Ishikawa (cell line): Measurements from ENCODE around the gene MON2.

ENCODE experiments used
- CEBPB ChIP-seq: IDR thresholded peaks from 2 replicates; pipeline ENCODE4 v1.6.1; 2012
- CREB1 ChIP-seq: IDR thresholded peaks from 2 replicates; pipeline ENCODE4 v1.6.1; 2012; ENCODE audit warnings: low read depth
- EGR1 ChIP-seq: IDR thresholded peaks from 2 replicates; pipeline ENCODE4 v1.6.1; 2012
- EP300 ChIP-seq: IDR thresholded peaks from 2 replicates; pipeline ENCODE4 v1.6.1; 2012; ENCODE audit warnings: borderline replicate concordance
- FOXM1 ChIP-seq: IDR thresholded peaks from 2 replicates; pipeline ENCODE4 v1.6.1; 2012; ENCODE audit warnings: low read depth, borderline replicate concordance
- MAX ChIP-seq: IDR thresholded peaks from 2 replicates; pipeline ENCODE4 v1.6.1; 2012
- NFIC ChIP-seq: IDR thresholded peaks from 2 replicates; pipeline ENCODE4 v1.6.1; 2012
- RAD21 ChIP-seq: IDR thresholded peaks from 2 replicates; pipeline ENCODE4 v1.6.1; 2012; ENCODE audit warnings: low read depth
- REST ChIP-seq: IDR thresholded peaks from 2 replicates; pipeline ENCODE4 v1.6.1; 2012; ENCODE audit warnings: low read depth, mild to moderate bottlenecking
- TAF1 ChIP-seq: IDR thresholded peaks from 2 replicates; pipeline ENCODE4 v1.6.1; 2012; ENCODE audit warnings: low read depth, mild to moderate bottlenecking
- TCF12 ChIP-seq: IDR thresholded peaks from 2 replicates; pipeline ENCODE4 v1.6.1; 2012; ENCODE audit warnings: low read depth
- TEAD4 ChIP-seq: IDR thresholded peaks from 2 replicates; pipeline ENCODE4 v1.6.1; 2012
- USF1 ChIP-seq: IDR thresholded peaks from 2 replicates; pipeline ENCODE4 v1.6.1; 2012
- YY1 ChIP-seq: IDR thresholded peaks from 2 replicates; pipeline ENCODE4 v1.6.1; 2012; ENCODE audit warnings: low read depth
- ZBTB7A ChIP-seq: IDR thresholded peaks from 2 replicates; pipeline ENCODE4 v1.6.1; 2012; ENCODE audit warnings: low read depth

Gene MON2

GRCh38 chr12:62637679-62638078 lies 171.1 kb downstream of the MON2 start:
- no peak for TF ChIP-seq TAF1
- no peak for TF ChIP-seq CEBPB
- TF ChIP-seq NFIC, result no peak
- TF ChIP-seq MAX, result no peak
- TF ChIP-seq TCF12, result no peak
- TF ChIP-seq TEAD4, result no peak
- TF ChIP-seq REST, result no peak
- TF ChIP-seq ZBTB7A, result no peak

- TF ChIP-seq TEAD4, result no peak
- no peak for TF ChIP-seq YY1
- TF ChIP-seq CREB1, result no peak
- TF ChIP-seq EP300, result no peak
- no peak for TF ChIP-seq EGR1
- no peak for TF ChIP-seq CEBPB
- TF ChIP-seq TCF12, result no peak
- no peak for TF ChIP-seq FOXM1
- TF ChIP-seq ZBTB7A, result no peak
- TF ChIP-seq NFIC, result no peak
- no peak for TF ChIP-seq REST
- TF ChIP-seq RAD21, result no peak
- TF ChIP-seq TAF1, result no peak
- TF ChIP-seq USF1, result no peak
- no peak for TF ChIP-seq MAX
Measured at GRCh38 chr12:62640910-62641448, 174.4 kb downstream of the MON2 start.

GRCh38 chr12:62642486-62642885 lies 175.9 kb downstream of the MON2 start:
- TF ChIP-seq CREB1, result no peak
- TF ChIP-seq TAF1, result no peak
- no peak for TF ChIP-seq CEBPB
- TF ChIP-seq EGR1, result no peak
- no peak for TF ChIP-seq NFIC
- no peak for TF ChIP-seq EP300
- TF ChIP-seq RAD21, result no peak
- no peak for TF ChIP-seq FOXM1
- TF ChIP-seq TCF12, result no peak
- TF ChIP-seq YY1, result no peak
- no peak for TF ChIP-seq USF1
- no peak for TF ChIP-seq TEAD4
- no peak for TF ChIP-seq REST
- no peak for TF ChIP-seq ZBTB7A
- no peak for TF ChIP-seq MAX

GRCh38 chr12:62643486-62643885 lies 176.9 kb downstream of the MON2 start:
- TF ChIP-seq FOXM1 (no peak), EGR1 (no peak), CREB1 (no peak), TAF1 (no peak), MAX (no peak), TEAD4 (no peak), YY1 (no peak)

GRCh38 chr12:62646566-62646965 lies 179.9 kb downstream of the MON2 start:
- no peak for TF ChIP-seq REST
- TF ChIP-seq TAF1, result no peak
- TF ChIP-seq MAX, result no peak
- no peak for TF ChIP-seq RAD21
- TF ChIP-seq USF1, result no peak
